Ovary (tissue), 3 donors: ENCODE measurements around the gene SLC17A6.

Experiments used
- POLR2A ChIP-seq: fragments of 450-650 bp; IDR thresholded peaks from one replicate; pipeline ENCODE4 v1.6.1; 2017; ENCODE audit warnings: antibody characterized with exemption, mild to moderate bottlenecking, moderate library complexity
- TF ChIP-seq, protein P1 (sequence below), 3 donors: fragments of 450-650 bp in 2 of 3; fragments of 200-600 bp in 1 of 3; IDR thresholded peaks; one replicate each; pipeline versions ENCODE4 v1.5.1 to v1.8.0; 2016 to 2022; ENCODE audit warnings: antibody characterized with exemption in 3 of 3, mild to moderate bottlenecking in 1 of 3
- donor health status: DM: no; HTN: no; CAD: no.

DNA sequence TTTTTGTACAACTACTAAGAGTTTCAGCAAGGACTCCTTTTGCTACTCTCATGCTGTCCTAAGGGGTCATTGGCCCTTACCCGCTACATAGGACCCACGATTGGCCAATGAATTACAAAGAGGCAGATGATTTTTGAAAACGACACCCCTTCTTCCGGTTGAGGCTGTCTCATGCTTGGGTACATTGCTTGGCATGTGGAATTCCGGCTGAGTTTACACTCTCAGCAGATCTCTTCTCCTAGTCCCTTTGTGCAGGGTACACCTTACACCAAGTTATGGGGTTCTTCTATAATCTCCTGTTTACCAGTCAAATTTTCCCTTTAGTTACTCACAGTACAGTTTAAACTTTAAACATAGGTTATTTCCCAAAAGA lies 52.1 kb downstream of the SLC17A6 start:
- TF ChIP-seq, protein P1, sequence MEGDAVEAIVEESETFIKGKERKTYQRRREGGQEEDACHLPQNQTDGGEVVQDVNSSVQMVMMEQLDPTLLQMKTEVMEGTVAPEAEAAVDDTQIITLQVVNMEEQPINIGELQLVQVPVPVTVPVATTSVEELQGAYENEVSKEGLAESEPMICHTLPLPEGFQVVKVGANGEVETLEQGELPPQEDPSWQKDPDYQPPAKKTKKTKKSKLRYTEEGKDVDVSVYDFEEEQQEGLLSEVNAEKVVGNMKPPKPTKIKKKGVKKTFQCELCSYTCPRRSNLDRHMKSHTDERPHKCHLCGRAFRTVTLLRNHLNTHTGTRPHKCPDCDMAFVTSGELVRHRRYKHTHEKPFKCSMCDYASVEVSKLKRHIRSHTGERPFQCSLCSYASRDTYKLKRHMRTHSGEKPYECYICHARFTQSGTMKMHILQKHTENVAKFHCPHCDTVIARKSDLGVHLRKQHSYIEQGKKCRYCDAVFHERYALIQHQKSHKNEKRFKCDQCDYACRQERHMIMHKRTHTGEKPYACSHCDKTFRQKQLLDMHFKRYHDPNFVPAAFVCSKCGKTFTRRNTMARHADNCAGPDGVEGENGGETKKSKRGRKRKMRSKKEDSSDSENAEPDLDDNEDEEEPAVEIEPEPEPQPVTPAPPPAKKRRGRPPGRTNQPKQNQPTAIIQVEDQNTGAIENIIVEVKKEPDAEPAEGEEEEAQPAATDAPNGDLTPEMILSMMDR (IDR thresholded peaks at IDR 0.05): no peak
- no peak for TF ChIP-seq POLR2A
